GM21390 (cell line): ENCODE data around the gene RPL35.
"Not testable (repeated sequence)": the region's sequence is repeated elsewhere in the genome, so short reads cannot be mapped to it uniquely, and the experiment has no call there.

ENCODE experiments used
- ATAC-seq: cut with Tn5 transposase; IDR thresholded peaks from one replicate; pipeline ENCODE4 v1.9.1; 2021; ENCODE audit not compliant: unreplicated experiment

The RPL35 gene

GRCh38 chr9:124853605-124854143 is 8.1 kb downstream of the RPL35 start:
- no peak for ATAC-seq

GRCh38 chr9:124852829-124853531 is 8.8 kb downstream of the RPL35 start, which contains the start of gene WDR38:
TSS of gene WDR38 (plus strand) at chr9:124853460. CDS start at chr9:124853532, 72 bp downstream.
- peak; percentile 74 for ATAC-seq

GRCh38 chr9:124852121-124852828 is 9.5 kb downstream of the RPL35 start:
- ATAC-seq = no peak

GRCh38 chr9:124849801-124850200 is 12.0 kb downstream of the RPL35 start:
- no peak for ATAC-seq

- no peak for ATAC-seq
Measured at GRCh38 chr9:124846969-124847368, 14.8 kb downstream of the RPL35 start.

- not testable (repeated sequence) for ATAC-seq
Measured at GRCh38 chr9:124846467-124846866, 15.3 kb downstream of the RPL35 start.

- ATAC-seq = no peak
Measured at GRCh38 chr9:124844291-124844690, 17.5 kb downstream of the RPL35 start.

GRCh38 chr9:124843456-124844034 is 18.2 kb downstream of the RPL35 start:
- ATAC-seq = no peak

GRCh38 chr9:124841075-124841821 is 20.5 kb downstream of the RPL35 start:
- no peak for ATAC-seq

GRCh38 chr9:124840300-124840833 is 21.4 kb downstream of the RPL35 start:
- no peak for ATAC-seq

- no peak for ATAC-seq
Measured at GRCh38 chr9:124839612-124840299, 22.0 kb downstream of the RPL35 start.

- ATAC-seq = not testable (repeated sequence)
Measured at GRCh38 chr9:124838567-124839275, 23.0 kb downstream of the RPL35 start.

- ATAC-seq = not testable (repeated sequence)
Measured at GRCh38 chr9:124838132-124838531, 23.6 kb downstream of the RPL35 start.

- ATAC-seq = no peak
Measured at GRCh38 chr9:124835026-124835557, 26.7 kb downstream of the RPL35 start.

GRCh38 chr9:124834591-124834990 is 27.2 kb downstream of the RPL35 start:
- no peak for ATAC-seq

GRCh38 chr9:124831642-124832364 is 30.0 kb downstream of the RPL35 start:
- no peak for ATAC-seq

GRCh38 chr9:124830593-124830992 is 31.2 kb downstream of the RPL35 start:
- no peak for ATAC-seq

- no peak for ATAC-seq
Measured at GRCh38 chr9:124829334-124829669, 32.5 kb downstream of the RPL35 start.
